Measurements from ENCODE around the gene KLHL21.
"Not testable (repeated sequence)": the region's sequence is repeated elsewhere in the genome, so short reads cannot be mapped to it uniquely, and the experiment has no call there.

DNA sequence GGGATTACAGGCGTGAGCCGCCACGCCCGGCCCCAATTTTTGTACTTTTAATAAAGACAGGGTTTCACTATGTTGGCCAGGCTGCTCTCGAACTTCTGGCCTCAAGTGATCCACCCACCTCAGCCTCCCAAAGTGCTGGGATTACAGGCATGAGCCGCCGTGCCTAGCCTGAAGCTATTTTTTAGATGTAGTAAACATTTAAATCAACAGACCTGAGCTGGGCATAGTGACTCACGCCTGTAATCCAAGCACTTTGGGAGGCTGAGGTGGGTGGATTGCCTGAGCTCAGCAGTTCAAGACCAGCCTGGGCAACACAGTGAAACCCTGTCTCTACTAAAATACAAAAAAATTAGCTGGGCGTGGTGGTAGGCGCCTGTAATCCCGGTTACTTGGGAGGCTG, 43.5 kb downstream of the KLHL21 start:
- TF ChIP-seq, protein P1, sequence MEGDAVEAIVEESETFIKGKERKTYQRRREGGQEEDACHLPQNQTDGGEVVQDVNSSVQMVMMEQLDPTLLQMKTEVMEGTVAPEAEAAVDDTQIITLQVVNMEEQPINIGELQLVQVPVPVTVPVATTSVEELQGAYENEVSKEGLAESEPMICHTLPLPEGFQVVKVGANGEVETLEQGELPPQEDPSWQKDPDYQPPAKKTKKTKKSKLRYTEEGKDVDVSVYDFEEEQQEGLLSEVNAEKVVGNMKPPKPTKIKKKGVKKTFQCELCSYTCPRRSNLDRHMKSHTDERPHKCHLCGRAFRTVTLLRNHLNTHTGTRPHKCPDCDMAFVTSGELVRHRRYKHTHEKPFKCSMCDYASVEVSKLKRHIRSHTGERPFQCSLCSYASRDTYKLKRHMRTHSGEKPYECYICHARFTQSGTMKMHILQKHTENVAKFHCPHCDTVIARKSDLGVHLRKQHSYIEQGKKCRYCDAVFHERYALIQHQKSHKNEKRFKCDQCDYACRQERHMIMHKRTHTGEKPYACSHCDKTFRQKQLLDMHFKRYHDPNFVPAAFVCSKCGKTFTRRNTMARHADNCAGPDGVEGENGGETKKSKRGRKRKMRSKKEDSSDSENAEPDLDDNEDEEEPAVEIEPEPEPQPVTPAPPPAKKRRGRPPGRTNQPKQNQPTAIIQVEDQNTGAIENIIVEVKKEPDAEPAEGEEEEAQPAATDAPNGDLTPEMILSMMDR (conservative IDR thresholded peaks at IDR 0.05 in 1 of 2, IDR thresholded peaks at IDR 0.05 in 1 of 2; ENCODE audit: extremely low read depth in 1 of 2, insufficient read depth in 1 of 2, low read depth in 1 of 2, low read length in 2 of 2): not testable (repeated sequence)
- TF ChIP-seq EZH2 (IDR thresholded peaks at IDR 0.05; ENCODE audit: borderline replicate concordance, low read length): not testable (repeated sequence)
